ENCODE results near the gene MAN2A1. TPM values are rescaled to one million over a fixed set of nuclear protein-coding genes. Genes with fewer than 3 reads are reported as not detected.

MAN2A1 gene
- total RNA-seq, 2 donors from 2014 or later: 81.2 to 104 TPM

DNA sequence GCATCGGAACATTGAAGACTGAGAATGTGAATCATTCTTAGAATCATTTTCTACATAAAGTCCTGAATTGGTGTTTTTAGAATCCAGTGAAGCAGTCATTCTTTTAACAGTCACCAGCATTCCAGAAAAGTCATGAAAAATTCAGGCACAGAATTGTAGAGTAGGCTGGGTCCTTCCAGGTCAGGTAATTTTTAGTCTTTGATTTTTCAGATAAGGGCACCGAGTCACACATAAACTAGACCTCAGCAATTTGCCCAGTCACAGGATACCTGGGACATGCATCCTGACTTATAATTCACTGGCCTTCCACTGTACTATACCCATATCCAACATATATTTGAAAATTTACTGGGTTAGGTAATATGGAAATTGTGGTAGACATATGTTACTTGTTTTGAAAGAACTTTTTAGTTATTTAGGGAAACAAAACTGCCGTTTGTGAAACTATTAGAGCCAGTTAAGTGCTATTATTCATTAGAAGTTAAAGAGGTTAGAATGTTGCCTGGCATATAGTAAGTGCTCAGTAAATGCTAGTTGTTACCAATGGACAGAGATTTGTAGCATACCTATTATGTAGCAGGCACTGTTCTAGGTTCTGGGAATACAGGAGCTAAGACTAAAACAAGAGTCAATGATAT lies 10.9 kb downstream of the MAN2A1 start:
- intact Hi-C loops (cut with DNase I): no loop called here
- no peaks in the 10 kb centered on the region for H3K4me1 ChIP-seq

DNA sequence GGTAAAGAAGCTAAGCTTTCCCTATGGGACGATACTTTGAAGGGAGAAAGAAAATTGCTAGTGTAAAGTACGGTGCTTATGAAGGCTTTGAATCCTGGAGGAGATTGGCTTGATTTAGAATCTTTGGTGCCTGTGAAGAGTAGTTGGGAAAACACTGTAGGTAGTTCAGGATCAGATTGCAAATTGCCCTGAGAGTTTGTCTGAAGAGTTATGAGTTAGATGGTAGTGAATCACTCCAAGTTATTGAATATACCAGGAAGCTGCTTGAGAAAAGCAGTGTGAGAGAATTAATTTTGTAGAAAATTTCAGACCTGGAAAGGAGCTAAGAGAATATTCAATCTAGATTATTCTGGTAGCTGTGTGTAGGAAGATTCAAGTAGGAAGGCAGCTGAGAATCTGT lies 11.5 kb downstream of the MAN2A1 start:
- H3K27ac ChIP-seq: no peak overlapping the region
- no peaks in the 10 kb centered on the region for H3K4me1 ChIP-seq
- TF ChIP-seq, protein P1, sequence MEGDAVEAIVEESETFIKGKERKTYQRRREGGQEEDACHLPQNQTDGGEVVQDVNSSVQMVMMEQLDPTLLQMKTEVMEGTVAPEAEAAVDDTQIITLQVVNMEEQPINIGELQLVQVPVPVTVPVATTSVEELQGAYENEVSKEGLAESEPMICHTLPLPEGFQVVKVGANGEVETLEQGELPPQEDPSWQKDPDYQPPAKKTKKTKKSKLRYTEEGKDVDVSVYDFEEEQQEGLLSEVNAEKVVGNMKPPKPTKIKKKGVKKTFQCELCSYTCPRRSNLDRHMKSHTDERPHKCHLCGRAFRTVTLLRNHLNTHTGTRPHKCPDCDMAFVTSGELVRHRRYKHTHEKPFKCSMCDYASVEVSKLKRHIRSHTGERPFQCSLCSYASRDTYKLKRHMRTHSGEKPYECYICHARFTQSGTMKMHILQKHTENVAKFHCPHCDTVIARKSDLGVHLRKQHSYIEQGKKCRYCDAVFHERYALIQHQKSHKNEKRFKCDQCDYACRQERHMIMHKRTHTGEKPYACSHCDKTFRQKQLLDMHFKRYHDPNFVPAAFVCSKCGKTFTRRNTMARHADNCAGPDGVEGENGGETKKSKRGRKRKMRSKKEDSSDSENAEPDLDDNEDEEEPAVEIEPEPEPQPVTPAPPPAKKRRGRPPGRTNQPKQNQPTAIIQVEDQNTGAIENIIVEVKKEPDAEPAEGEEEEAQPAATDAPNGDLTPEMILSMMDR (IDR thresholded peaks at IDR 0.05): no peak

More for the DNA sequence above, 10.9 kb downstream of the MAN2A1 start:
- H3K27me3 ChIP-seq: no peaks in the 10 kb centered on the region
- no peak overlapping the region for H3K9ac ChIP-seq (ENCODE audit: low read depth in 2 of 2, low read length in 2 of 2)
- H3K9me3 ChIP-seq: no peaks in the 10 kb centered on the region
- no peak for DNase-seq
- no peaks in the 10 kb centered on the region for H3K36me3 ChIP-seq
- no peak overlapping the region for H3K4me3 ChIP-seq
- H3K27ac ChIP-seq: no peak overlapping the region
- TF ChIP-seq, protein P1 (IDR thresholded peaks at IDR 0.05): no peak

DNA sequence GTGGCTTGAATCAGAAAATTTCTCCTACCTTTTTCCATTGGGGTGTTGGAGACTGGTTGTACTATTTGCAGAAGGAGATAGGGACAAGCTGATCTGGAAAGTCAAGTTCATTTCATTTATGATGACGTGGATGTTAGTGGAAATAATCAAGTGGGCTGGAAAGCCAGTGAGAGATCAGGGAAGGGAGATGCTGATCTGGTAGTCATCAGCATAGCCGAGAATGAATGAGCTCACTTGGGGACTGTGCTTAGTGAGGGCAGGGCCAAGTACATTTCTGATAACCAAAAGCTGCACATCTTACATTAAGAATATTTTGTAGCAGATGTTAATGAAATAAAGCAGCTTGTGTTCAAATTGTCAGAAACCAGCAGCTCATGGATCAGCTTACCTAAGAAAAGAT lies 12.1 kb downstream of the MAN2A1 start:
- H3K27me3 ChIP-seq: no peaks in the 10 kb centered on the region
- H3K4me1 ChIP-seq: no peaks in the 10 kb centered on the region
- H3K36me3 ChIP-seq: no peaks in the 10 kb centered on the region
- H3K4me3 ChIP-seq: no peak overlapping the region
- no peak overlapping the region for H3K9ac ChIP-seq (ENCODE audit: low read depth in 2 of 2, low read length in 2 of 2)
- no peaks in the 10 kb centered on the region for H3K9me3 ChIP-seq
- DNase-seq: no peak
- intact Hi-C loops (cut with DNase I): no loop called here
- TF ChIP-seq, protein P1 (IDR thresholded peaks at IDR 0.05): no peak
- H3K27ac ChIP-seq: no peak overlapping the region

More for the DNA sequence above, 11.5 kb downstream of the MAN2A1 start:
- intact Hi-C loops (cut with DNase I): no loop called here
- Histone ChIP-seq H3K4me3 (no peak overlapping the region), H3K9me3 (no peaks in the 10 kb centered on the region), H3K9ac (ENCODE audit: low read depth in 2 of 2, low read length in 2 of 2) (no peak overlapping the region), H3K27me3 (no peaks in the 10 kb centered on the region), H3K36me3 (no peaks in the 10 kb centered on the region)
- no peak for DNase-seq

DNA sequence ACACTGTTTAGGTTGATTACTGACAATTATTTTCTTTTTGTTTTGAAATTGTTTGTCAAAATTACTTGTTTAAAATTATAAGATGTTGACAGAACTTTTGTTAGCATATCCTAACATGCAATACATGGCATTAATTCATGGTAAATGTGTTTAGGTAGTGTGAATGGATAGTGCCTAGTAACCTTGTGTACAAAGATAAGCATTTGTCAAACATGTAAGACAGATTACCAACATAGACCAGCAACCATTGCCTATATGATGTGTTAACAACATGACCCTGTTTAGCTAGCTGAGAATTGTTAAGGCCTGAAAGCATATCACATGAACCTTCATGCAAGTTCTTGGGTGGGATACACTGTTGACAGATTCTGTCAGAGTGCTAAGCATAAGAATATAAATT lies 13.4 kb downstream of the MAN2A1 start:
- intact Hi-C loops (cut with DNase I): no loop called here
- TF ChIP-seq, protein P1 (IDR thresholded peaks at IDR 0.05): no peak
- H3K9me3 ChIP-seq: no peaks in the 10 kb centered on the region
- no peaks in the 10 kb centered on the region for H3K36me3 ChIP-seq
- no peak for DNase-seq
- no peak overlapping the region for H3K27ac ChIP-seq
- no peak overlapping the region for H3K4me3 ChIP-seq
- no peaks in the 10 kb centered on the region for H3K4me1 ChIP-seq
- no peaks in the 10 kb centered on the region for H3K27me3 ChIP-seq
- H3K9ac ChIP-seq (ENCODE audit: low read depth in 2 of 2, low read length in 2 of 2): no peak overlapping the region

DNA sequence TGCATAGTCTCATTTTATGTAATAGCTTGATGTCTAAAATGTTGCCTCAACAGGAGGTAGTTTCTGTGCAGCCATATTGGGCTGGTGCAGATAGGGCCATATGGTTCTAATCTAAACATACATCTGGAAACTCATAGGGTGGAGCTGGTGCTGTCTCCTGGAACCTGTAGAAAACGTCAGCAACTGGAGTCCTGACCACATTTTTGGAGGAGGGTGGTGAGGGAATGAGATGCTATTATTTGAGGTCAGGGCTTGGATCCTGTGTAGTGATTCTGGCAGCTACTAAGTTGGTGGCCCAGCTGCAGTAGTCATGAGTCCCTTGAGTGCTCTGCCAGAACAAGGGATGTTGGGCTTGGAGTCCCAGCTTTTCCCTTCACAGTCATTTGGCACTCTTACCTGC lies 14.1 kb downstream of the MAN2A1 start:
- H3K27ac ChIP-seq: no peak overlapping the region
- TF ChIP-seq, protein P1 (IDR thresholded peaks at IDR 0.05): no peak
- H3K27me3 ChIP-seq: no peaks in the 10 kb centered on the region
- no peaks in the 10 kb centered on the region for H3K36me3 ChIP-seq
- no peak overlapping the region for H3K9ac ChIP-seq (ENCODE audit: low read depth in 2 of 2, low read length in 2 of 2)
- H3K9me3 ChIP-seq: no peaks in the 10 kb centered on the region
- intact Hi-C loops (cut with DNase I): no loop called here
- H3K4me3 ChIP-seq: no peak overlapping the region
- no peaks in the 10 kb centered on the region for H3K4me1 ChIP-seq
- no peak for DNase-seq

All from colonic mucosa (tissue), 4 donors.